PC-9 (cell line): ENCODE data around the gene FAM114A1.
"Not testable (repeated sequence)": the region's sequence is repeated elsewhere in the genome, so short reads cannot be mapped to it uniquely, and the experiment has no call there.

Source experiments
- EZH2 ChIP-seq: fragments of 200-600 bp; sonication (generic); IDR thresholded peaks from 2 replicates; pipeline ENCODE4 v1.8.0; 2017; ENCODE audit warnings: antibody characterized with exemption, low read depth
- TF ChIP-seq, protein P1 (sequence below): fragments of 200-600 bp; sonication (generic); conservative IDR thresholded peaks from 2 replicates; pipeline ENCODE4 v1.6.1; 2017; ENCODE audit warnings: mixed run types, antibody characterized with exemption, mild to moderate bottlenecking, moderate library complexity

DNA sequence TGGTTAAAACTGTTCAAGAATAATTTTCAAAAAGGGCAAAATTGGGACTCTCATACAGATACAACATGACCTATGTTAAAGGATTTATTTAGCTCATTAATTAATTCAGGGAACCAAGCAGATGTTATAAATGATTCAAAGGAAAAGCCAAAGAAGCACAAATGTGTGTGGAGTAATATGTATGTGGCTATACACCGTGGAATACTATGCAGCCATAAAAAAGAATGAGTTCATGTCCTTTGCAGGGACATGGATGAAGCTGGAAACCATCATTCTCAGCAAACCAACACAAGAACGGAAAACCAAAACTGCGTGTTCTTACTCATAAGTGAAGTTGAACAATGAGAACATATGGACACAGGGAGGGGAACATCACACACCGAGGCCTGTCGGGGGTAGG, 48.7 kb downstream of the FAM114A1 start:
- TF ChIP-seq, protein P1, sequence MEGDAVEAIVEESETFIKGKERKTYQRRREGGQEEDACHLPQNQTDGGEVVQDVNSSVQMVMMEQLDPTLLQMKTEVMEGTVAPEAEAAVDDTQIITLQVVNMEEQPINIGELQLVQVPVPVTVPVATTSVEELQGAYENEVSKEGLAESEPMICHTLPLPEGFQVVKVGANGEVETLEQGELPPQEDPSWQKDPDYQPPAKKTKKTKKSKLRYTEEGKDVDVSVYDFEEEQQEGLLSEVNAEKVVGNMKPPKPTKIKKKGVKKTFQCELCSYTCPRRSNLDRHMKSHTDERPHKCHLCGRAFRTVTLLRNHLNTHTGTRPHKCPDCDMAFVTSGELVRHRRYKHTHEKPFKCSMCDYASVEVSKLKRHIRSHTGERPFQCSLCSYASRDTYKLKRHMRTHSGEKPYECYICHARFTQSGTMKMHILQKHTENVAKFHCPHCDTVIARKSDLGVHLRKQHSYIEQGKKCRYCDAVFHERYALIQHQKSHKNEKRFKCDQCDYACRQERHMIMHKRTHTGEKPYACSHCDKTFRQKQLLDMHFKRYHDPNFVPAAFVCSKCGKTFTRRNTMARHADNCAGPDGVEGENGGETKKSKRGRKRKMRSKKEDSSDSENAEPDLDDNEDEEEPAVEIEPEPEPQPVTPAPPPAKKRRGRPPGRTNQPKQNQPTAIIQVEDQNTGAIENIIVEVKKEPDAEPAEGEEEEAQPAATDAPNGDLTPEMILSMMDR: not testable (repeated sequence)
- not testable (repeated sequence) for TF ChIP-seq EZH2
